PC-3 (cell line): ENCODE data around the gene HSD11B1.

Experiments
- EZH2 ChIP-seq: fragments of 300-600 bp; sonication (generic); IDR thresholded peaks from one replicate; pipeline ENCODE4 v1.6.1; 2017; ENCODE audit warnings: antibody characterized with exemption, mild to moderate bottlenecking, low read length; ENCODE audit not compliant: unreplicated experiment
- EZH2phosphoT487 ChIP-seq: fragments of 300-600 bp; sonication (generic); IDR thresholded peaks from 2 replicates; pipeline ENCODE4 v1.6.1; 2018; ENCODE audit warnings: mild to moderate bottlenecking, antibody characterized with exemption, low read length, borderline replicate concordance
- TF ChIP-seq, protein P1 (sequence below): fragments of 300-600 bp; sonication (generic); conservative IDR thresholded peaks from 2 replicates; pipeline ENCODE4 v1.5.1; 2017; ENCODE audit warnings: antibody characterized with exemption, low read depth, mild to moderate bottlenecking, low read length

DNA sequence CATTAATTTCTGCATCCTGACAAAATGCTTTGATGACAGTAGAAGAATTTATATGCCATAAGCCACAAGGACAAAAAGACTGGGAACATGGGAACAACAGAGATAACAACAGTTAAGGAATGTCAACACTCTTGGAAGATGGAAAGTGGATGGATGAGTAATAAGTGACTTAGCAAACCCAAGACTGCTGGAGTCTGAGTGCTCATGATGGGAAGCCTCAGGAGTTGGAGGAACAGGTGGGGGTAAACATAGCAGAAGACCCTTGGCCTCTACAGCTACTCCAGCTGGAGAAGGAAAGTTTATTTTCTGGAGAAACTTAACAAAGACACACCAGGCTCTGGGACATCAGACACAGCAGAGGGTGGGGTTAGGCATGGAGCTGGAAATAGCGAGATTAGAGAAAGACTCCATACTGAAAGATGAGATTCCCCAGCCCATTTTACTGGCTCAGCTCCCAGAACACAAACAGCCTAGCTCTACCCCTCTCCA lies 15.9 kb upstream of the HSD11B1 start:
- no peak for TF ChIP-seq EZH2
- TF ChIP-seq, protein P1, sequence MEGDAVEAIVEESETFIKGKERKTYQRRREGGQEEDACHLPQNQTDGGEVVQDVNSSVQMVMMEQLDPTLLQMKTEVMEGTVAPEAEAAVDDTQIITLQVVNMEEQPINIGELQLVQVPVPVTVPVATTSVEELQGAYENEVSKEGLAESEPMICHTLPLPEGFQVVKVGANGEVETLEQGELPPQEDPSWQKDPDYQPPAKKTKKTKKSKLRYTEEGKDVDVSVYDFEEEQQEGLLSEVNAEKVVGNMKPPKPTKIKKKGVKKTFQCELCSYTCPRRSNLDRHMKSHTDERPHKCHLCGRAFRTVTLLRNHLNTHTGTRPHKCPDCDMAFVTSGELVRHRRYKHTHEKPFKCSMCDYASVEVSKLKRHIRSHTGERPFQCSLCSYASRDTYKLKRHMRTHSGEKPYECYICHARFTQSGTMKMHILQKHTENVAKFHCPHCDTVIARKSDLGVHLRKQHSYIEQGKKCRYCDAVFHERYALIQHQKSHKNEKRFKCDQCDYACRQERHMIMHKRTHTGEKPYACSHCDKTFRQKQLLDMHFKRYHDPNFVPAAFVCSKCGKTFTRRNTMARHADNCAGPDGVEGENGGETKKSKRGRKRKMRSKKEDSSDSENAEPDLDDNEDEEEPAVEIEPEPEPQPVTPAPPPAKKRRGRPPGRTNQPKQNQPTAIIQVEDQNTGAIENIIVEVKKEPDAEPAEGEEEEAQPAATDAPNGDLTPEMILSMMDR, result no peak
- TF ChIP-seq EZH2phosphoT487, result no peak
